ENCODE data around the gene AQP2. TPM values are rescaled to one million over a fixed set of nuclear protein-coding genes. Genes with fewer than 3 reads are reported as not detected.
"Not testable (repeated sequence)": the region's sequence is repeated elsewhere in the genome, so short reads cannot be mapped to it uniquely, and the experiment has no call there.

AQP2 gene
- total RNA-seq, 4 donors from 2014 or later: not detected

DNA sequence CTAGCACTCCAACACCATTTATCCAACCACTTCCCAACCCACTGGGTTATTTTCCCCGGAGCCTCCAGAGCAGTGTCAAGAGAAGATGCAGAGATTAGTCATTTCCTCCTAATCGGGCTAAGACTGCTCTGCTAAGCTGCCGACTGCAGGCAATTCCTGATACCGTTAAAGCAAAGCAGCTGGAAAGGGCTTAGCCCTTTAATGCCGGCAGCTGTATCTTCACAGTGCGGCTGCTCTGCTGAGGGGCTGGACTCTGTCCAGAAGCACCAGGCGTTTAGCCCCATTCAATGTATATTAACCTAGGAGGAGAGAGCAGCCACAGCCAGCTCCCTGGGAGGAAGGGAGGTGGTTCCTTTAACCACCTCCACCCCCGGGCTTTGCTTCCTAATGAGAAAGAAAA lies 33.4 kb downstream of the AQP2 start:
- DNase-seq (no peak), ATAC-seq (no peak)
- no peak overlapping the region for H3K4me3 ChIP-seq
- in situ Hi-C loops (cut with MboI; ENCODE audit: low sequenced_read_pairs in 4 of 4) (no loop called here), intact Hi-C loops (cut with DNase I; ENCODE audit: low total_unique reads) (no loop called here)
- H3K27ac ChIP-seq: no peak overlapping the region
- no peak for TF ChIP-seq POLR2A (IDR thresholded peaks at IDR 0.05)
- TF ChIP-seq, protein P1, sequence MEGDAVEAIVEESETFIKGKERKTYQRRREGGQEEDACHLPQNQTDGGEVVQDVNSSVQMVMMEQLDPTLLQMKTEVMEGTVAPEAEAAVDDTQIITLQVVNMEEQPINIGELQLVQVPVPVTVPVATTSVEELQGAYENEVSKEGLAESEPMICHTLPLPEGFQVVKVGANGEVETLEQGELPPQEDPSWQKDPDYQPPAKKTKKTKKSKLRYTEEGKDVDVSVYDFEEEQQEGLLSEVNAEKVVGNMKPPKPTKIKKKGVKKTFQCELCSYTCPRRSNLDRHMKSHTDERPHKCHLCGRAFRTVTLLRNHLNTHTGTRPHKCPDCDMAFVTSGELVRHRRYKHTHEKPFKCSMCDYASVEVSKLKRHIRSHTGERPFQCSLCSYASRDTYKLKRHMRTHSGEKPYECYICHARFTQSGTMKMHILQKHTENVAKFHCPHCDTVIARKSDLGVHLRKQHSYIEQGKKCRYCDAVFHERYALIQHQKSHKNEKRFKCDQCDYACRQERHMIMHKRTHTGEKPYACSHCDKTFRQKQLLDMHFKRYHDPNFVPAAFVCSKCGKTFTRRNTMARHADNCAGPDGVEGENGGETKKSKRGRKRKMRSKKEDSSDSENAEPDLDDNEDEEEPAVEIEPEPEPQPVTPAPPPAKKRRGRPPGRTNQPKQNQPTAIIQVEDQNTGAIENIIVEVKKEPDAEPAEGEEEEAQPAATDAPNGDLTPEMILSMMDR (IDR thresholded peaks at IDR 0.05 in 4 of 5, conservative IDR thresholded peaks at IDR 0.05 in 1 of 5): no peak
- H3K36me3 ChIP-seq: no peaks in the 10 kb centered on the region
- no peaks in the 10 kb centered on the region for H3K9me3 ChIP-seq
- H3K4me1 ChIP-seq: peaks cover 0 to 5% of the 10 kb centered on the region in 2 donors
- no peaks in the 10 kb centered on the region for H3K27me3 ChIP-seq

DNA sequence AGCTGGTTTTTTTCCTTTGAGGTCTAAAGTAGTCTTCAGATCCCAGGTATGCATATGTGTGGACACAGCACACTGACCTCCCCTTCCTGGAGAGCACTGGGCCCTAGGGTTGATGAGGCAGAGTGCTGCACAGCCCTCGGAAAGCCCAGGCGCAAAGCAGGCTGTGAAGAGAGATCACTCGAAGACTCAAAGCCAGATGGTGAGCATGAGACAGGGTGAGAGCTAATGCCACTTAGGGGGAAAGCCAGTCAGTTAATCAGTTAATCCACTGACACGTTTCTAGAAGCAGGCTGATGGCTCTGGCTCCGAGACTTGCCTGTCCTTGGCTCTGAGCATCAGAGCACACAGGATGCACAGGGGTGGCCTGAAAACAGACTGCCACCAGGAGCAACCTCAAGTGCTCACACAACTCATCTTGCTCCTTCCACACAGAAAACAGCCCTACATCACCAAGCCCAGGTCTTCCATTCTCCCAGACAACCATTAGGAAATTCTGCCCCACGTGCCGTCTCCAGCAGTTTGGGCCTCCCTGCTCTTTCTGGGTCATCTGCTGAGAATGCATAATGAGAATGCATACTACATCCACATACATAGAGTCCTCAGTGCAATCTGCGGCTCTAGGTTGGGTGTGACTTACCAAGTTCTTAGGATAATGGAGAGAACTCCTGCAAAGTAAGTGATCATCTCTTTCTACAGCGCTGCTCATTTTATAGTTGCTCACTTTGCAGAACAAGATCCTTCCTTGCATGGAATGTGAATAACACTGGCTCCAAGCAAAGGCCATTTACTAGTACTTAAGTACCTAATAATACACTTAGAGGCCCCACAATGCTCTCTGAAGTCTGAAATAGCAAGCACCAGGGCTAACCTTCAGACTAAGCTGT lies 34.2 kb downstream of the AQP2 start:
- H3K4me1 ChIP-seq: peaks cover 0 to 5% of the 10 kb centered on the region in 2 donors
- H3K27ac ChIP-seq: no peak overlapping the region
- H3K9me3 ChIP-seq: no peaks in the 10 kb centered on the region
- ATAC-seq: no peak
- DNase-seq: no peak
- no peak for TF ChIP-seq POLR2A (IDR thresholded peaks at IDR 0.05)
- TF ChIP-seq, protein P1 (IDR thresholded peaks at IDR 0.05 in 4 of 5, conservative IDR thresholded peaks at IDR 0.05 in 1 of 5): no peak
- H3K4me3 ChIP-seq: no peak overlapping the region
- in situ Hi-C loops (cut with MboI; ENCODE audit: low sequenced_read_pairs in 4 of 4) (no loop called here), intact Hi-C loops (cut with DNase I; ENCODE audit: low total_unique reads) (no loop called here)
- no peaks in the 10 kb centered on the region for H3K36me3 ChIP-seq
- no peaks in the 10 kb centered on the region for H3K27me3 ChIP-seq

DNA sequence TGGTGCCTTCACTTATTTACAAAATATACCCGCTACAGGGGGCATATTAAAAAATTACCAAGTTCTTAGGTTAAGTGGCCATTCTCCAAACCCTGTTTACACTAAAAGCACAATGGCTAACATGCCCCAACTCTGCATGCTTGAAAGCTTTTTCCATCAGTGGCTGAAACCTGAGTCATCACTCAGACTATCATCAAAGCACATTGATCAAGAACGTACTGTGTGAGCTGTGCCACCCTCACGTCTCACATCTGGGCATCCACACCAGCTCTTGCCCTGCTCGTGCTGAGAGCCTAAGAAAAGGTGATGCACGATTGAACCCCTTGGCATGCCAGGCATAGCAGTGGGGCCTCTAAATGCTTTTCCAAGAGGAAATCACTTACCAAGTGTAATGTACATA lies 35.4 kb downstream of the AQP2 start:
- H3K4me1 ChIP-seq: peaks cover 0 to 5% of the 10 kb centered on the region in 2 donors
- H3K27me3 ChIP-seq: no peaks in the 10 kb centered on the region
- H3K4me3 ChIP-seq: no peak overlapping the region
- no peaks in the 10 kb centered on the region for H3K9me3 ChIP-seq
- no peaks in the 10 kb centered on the region for H3K36me3 ChIP-seq
- DNase-seq (no peak), ATAC-seq (no peak)
- no peak overlapping the region for H3K27ac ChIP-seq
- in situ Hi-C loops (cut with MboI; ENCODE audit: low sequenced_read_pairs in 4 of 4): no loop called here
- intact Hi-C loops (cut with DNase I; ENCODE audit: low total_unique reads): no loop called here
- TF ChIP-seq POLR2A (IDR thresholded peaks at IDR 0.05): no peak
- TF ChIP-seq, protein P1 (IDR thresholded peaks at IDR 0.05 in 4 of 5, conservative IDR thresholded peaks at IDR 0.05 in 1 of 5): no peak

DNA sequence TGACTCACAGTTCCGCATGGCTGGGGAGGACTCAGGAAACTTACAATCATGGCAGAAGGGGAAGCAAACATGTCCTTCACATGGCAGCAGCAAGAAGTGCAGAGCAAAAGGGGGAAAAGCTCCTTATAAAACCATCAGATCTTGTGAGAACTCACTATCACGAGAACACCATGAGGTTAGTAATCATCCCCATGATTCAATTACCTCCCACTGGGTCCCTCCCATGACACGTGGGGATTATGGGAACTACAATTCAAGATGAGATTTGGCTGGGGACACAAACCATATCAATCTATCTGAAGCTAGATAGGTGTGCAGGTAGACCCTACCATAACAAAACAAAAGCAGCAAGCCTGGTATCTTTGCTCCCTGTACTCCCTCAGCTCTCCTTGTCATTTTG lies 35.9 kb downstream of the AQP2 start:
- H3K4me1 ChIP-seq; H3K4me3 ChIP-seq; H3K27me3 ChIP-seq; DNase-seq; in situ Hi-C loops (cut with MboI; ENCODE audit: low sequenced_read_pairs in 4 of 4); ATAC-seq; H3K9me3 ChIP-seq; H3K36me3 ChIP-seq; intact Hi-C loops (cut with DNase I; ENCODE audit: low total_unique reads); H3K27ac ChIP-seq: not testable (repeated sequence)

DNA sequence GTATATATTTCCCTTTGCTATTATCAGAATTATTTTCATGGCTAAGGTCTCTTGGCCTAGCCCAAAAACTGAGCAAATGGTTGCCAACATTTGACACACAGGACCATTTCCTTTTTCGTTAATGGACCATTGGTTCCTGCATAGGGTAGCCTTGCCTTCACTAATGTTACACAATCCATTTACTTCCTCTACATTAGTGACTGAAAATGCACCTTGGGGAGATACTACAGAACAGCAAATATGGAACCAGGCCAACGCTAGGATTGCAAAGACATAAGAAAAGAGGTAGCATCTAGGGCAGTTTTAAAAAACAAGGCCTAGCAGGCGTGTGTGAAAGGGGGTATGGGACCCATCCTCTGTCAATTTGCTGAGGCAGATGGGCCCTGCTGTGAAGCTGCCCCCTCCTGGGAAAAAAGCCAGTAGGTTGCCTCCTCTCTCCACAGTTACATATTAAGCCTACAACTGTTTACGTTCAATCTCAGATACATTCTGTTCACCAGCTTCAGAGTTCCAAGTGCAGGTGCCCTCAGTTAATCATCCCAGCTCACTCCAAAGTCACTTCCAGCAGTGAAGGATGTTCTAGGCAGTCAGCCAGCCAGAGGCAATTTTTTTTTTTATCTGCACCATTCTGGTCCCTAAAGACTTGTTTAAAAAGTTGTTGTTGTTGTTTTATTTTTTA lies 37.2 kb downstream of the AQP2 start:
- ATAC-seq (no peak), DNase-seq (no peak)
- Histone ChIP-seq H3K9me3 (no peaks in the 10 kb centered on the region), H3K4me1 (peaks cover 0 to 5% of the 10 kb centered on the region in 2 donors), H3K36me3 (no peaks in the 10 kb centered on the region), H3K27me3 (no peaks in the 10 kb centered on the region), H3K4me3 (no peak overlapping the region), H3K27ac (no peak overlapping the region)
- TF ChIP-seq POLR2A (IDR thresholded peaks at IDR 0.05): no peak
- TF ChIP-seq, protein P1 (IDR thresholded peaks at IDR 0.05 in 4 of 5, conservative IDR thresholded peaks at IDR 0.05 in 1 of 5): no peak
- in situ Hi-C loops (cut with MboI; ENCODE audit: low sequenced_read_pairs in 4 of 4) (no loop called here), intact Hi-C loops (cut with DNase I; ENCODE audit: low total_unique reads) (no loop called here)

DNA sequence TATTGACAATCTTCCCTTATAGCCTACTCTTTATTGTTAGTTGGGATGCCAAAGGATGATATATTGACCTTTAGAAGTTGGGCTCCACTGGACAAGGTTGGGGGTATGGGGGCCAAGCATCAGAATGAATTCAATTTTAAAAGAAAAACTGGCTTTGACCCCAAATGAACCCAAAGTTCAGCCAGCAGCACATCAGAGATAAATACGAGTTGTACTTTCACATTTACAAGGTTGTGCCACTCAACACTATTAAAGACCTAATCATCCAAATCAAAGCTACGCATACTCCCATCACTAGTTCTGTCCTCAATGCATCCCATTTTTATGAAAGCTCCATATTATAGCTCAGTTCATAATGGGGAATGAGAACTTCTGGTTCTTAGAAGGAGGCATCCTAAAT lies 38.9 kb downstream of the AQP2 start:
- H3K9me3 ChIP-seq; intact Hi-C loops (cut with DNase I; ENCODE audit: low total_unique reads); H3K36me3 ChIP-seq; H3K4me3 ChIP-seq; DNase-seq; in situ Hi-C loops (cut with MboI; ENCODE audit: low sequenced_read_pairs in 4 of 4); ATAC-seq; H3K27ac ChIP-seq; H3K27me3 ChIP-seq; H3K4me1 ChIP-seq: not testable (repeated sequence)
